ENCODE measurements around the gene C1QTNF5. TPM values are rescaled to one million over a fixed set of nuclear protein-coding genes. Genes with fewer than 3 reads are reported as not detected.
A peak's percentile ranks its signal among the peaks of the same experiment; 100 is the strongest.
"Not testable (repeated sequence)": the region's sequence is repeated elsewhere in the genome, so short reads cannot be mapped to it uniquely, and the experiment has no call there.

The C1QTNF5 gene
- not detected for total RNA-seq

GRCh38 chr11:119340335-119341221 lies at the start of gene C1QTNF5:
Gene C1QTNF5 (minus strand): TSS chr11:119340883. CDS start chr11:119340397, 486 bp downstream.
- Mint-ChIP-seq H3K4me3 (no peak within 1 kb of the TSS), H3K9me3 (no peaks in the 10 kb centered on the region)

GRCh38 chr11:119389611-119390254 lies 49.0 kb upstream of the C1QTNF5 start:
- Mint-ChIP-seq H3K36me3 (ENCODE audit: low read depth) (no peaks in the 10 kb centered on the region), H3K9me3 (no peaks in the 10 kb centered on the region), H3K4me3 (no peak overlapping the region), H3K27me3 (peaks cover 4% of the 10 kb centered on the region), H3K27ac (no peak overlapping the region), H3K4me1 (no peaks in the 10 kb centered on the region)
- ATAC-seq (replicated peaks): no peak

More at GRCh38 chr11:119340335-119341221, at the start of gene C1QTNF5:
- H3K27ac Mint-ChIP-seq: no peak within 1 kb of the TSS
- peaks cover 31% of the 10 kb centered on the region for H3K27me3 Mint-ChIP-seq
- peaks cover 6% of the 10 kb centered on the region for H3K36me3 Mint-ChIP-seq (ENCODE audit: low read depth)
- ATAC-seq (replicated peaks): no peak
- H3K4me1 Mint-ChIP-seq: peaks cover 12% of the 10 kb centered on the region

- Mint-ChIP-seq H3K4me1 (no peaks in the 10 kb centered on the region), H3K27me3 (no peaks in the 10 kb centered on the region), H3K9me3 (no peaks in the 10 kb centered on the region), H3K36me3 (ENCODE audit: low read depth) (no peaks in the 10 kb centered on the region), H3K4me3 (no peak overlapping the region), H3K27ac (no peak overlapping the region)
- ATAC-seq (replicated peaks): no peak
Observed at GRCh38 chr11:119388103-119388502, 47.4 kb upstream of the C1QTNF5 start.

GRCh38 chr11:119384332-119384731 lies 43.6 kb upstream of the C1QTNF5 start:
- Mint-ChIP-seq H3K4me3 (no peak overlapping the region), H3K27me3 (no peaks in the 10 kb centered on the region), H3K4me1 (no peaks in the 10 kb centered on the region), H3K27ac (no peak overlapping the region), H3K36me3 (ENCODE audit: low read depth) (no peaks in the 10 kb centered on the region), H3K9me3 (no peaks in the 10 kb centered on the region)
- ATAC-seq (replicated peaks): no peak

GRCh38 chr11:119382513-119382912 lies 41.8 kb upstream of the C1QTNF5 start:
- H3K27ac Mint-ChIP-seq; H3K27me3 Mint-ChIP-seq; H3K4me1 Mint-ChIP-seq; ATAC-seq (replicated peaks); H3K36me3 Mint-ChIP-seq (ENCODE audit: low read depth); H3K9me3 Mint-ChIP-seq; H3K4me3 Mint-ChIP-seq: not testable (repeated sequence)

GRCh38 chr11:119382101-119382500 lies 41.4 kb upstream of the C1QTNF5 start:
- no peak for ATAC-seq (replicated peaks)
- Mint-ChIP-seq H3K4me3 (no peak overlapping the region), H3K9me3 (no peaks in the 10 kb centered on the region), H3K36me3 (ENCODE audit: low read depth) (no peaks in the 10 kb centered on the region), H3K27ac (no peak overlapping the region), H3K4me1 (no peaks in the 10 kb centered on the region), H3K27me3 (no peaks in the 10 kb centered on the region)

GRCh38 chr11:119381181-119381988 lies 40.7 kb upstream of the C1QTNF5 start, which contains the start of gene USP2:
Gene USP2 (minus strand): TSS chr11:119381690. CDS start chr11:119373480, 8,210 bp downstream.
- peak; percentile 99 for ATAC-seq (replicated peaks)
- Mint-ChIP-seq H3K4me1 (no peaks in the 10 kb centered on the region), H3K9me3 (no peaks in the 10 kb centered on the region), H3K4me3 (no peak within 1 kb of the TSS), H3K36me3 (ENCODE audit: low read depth) (no peaks in the 10 kb centered on the region), H3K27ac (no peak within 1 kb of the TSS), H3K27me3 (no peaks in the 10 kb centered on the region)

GRCh38 chr11:119380827-119381180 lies 40.1 kb upstream of the C1QTNF5 start:
- no peaks in the 10 kb centered on the region for H3K36me3 Mint-ChIP-seq (ENCODE audit: low read depth)

GRCh38 chr11:119380160-119380826 lies 39.6 kb upstream of the C1QTNF5 start:
- no peak overlapping the region for H3K27ac Mint-ChIP-seq
- no peaks in the 10 kb centered on the region for H3K36me3 Mint-ChIP-seq (ENCODE audit: low read depth)
- no peaks in the 10 kb centered on the region for H3K9me3 Mint-ChIP-seq
- H3K4me1 Mint-ChIP-seq: no peaks in the 10 kb centered on the region
- H3K27me3 Mint-ChIP-seq: no peaks in the 10 kb centered on the region
- H3K4me3 Mint-ChIP-seq: no peak overlapping the region
- ATAC-seq (replicated peaks): no peak

More at GRCh38 chr11:119380827-119381180, 40.1 kb upstream of the C1QTNF5 start:
- ATAC-seq (replicated peaks): no peak
- H3K4me3 Mint-ChIP-seq: no peak overlapping the region
- H3K9me3 Mint-ChIP-seq: no peaks in the 10 kb centered on the region
- no peaks in the 10 kb centered on the region for H3K4me1 Mint-ChIP-seq
- H3K27me3 Mint-ChIP-seq: no peaks in the 10 kb centered on the region
- no peak overlapping the region for H3K27ac Mint-ChIP-seq

- Mint-ChIP-seq H3K4me3 (no peak overlapping the region), H3K27ac (peak overlapping the region; percentile 3), H3K4me1 (no peaks in the 10 kb centered on the region), H3K9me3 (no peaks in the 10 kb centered on the region), H3K27me3 (no peaks in the 10 kb centered on the region), H3K36me3 (ENCODE audit: low read depth) (no peaks in the 10 kb centered on the region)
- no peak for ATAC-seq (replicated peaks)
Observed at GRCh38 chr11:119378851-119379465, 38.3 kb upstream of the C1QTNF5 start.

GRCh38 chr11:119377961-119378667 lies 37.4 kb upstream of the C1QTNF5 start:
- peak overlapping the region; percentile 3 for H3K27ac Mint-ChIP-seq
- H3K4me3 Mint-ChIP-seq: no peak overlapping the region
- H3K4me1 Mint-ChIP-seq: no peaks in the 10 kb centered on the region
- no peaks in the 10 kb centered on the region for H3K36me3 Mint-ChIP-seq (ENCODE audit: low read depth)
- no peaks in the 10 kb centered on the region for H3K9me3 Mint-ChIP-seq
- no peaks in the 10 kb centered on the region for H3K27me3 Mint-ChIP-seq
- no peak for ATAC-seq (replicated peaks)

- no peaks in the 10 kb centered on the region for H3K36me3 Mint-ChIP-seq (ENCODE audit: low read depth)
- no peaks in the 10 kb centered on the region for H3K4me1 Mint-ChIP-seq
- H3K27ac Mint-ChIP-seq: no peak overlapping the region
- H3K4me3 Mint-ChIP-seq: no peak overlapping the region
- no peak for ATAC-seq (replicated peaks)
- no peaks in the 10 kb centered on the region for H3K9me3 Mint-ChIP-seq
- no peaks in the 10 kb centered on the region for H3K27me3 Mint-ChIP-seq
Observed at GRCh38 chr11:119377112-119377901, 36.6 kb upstream of the C1QTNF5 start.
